Lung (tissue), 12 donors: ENCODE measurements around the gene GSK3A. TPM values are rescaled to one million over a fixed set of nuclear protein-coding genes. Genes with fewer than 3 reads are reported as not detected.
"Not testable (repeated sequence)": the region's sequence is repeated elsewhere in the genome, so short reads cannot be mapped to it uniquely, and the experiment has no call there.

ENCODE experiments used
- ATAC-seq: fragments of 200-7000 bp; cut with Tn5 transposase; one replicate; pipeline ENCODE4 v1.9.1; 2020; ENCODE audit warnings: moderate number of reproducible peaks; ENCODE audit not compliant: insufficient read depth, low FRiP score
- DNase-seq, 3 donors: peaks; one replicate each; pipeline ENCODE4 v3.0.0-alpha.2; 2013 to 2017
- H3K27ac ChIP-seq, 2 donors: one replicate each; pipeline ENCODE4 v1.5.1; 2013; ENCODE audit warnings: mild to moderate bottlenecking in 2 of 2, moderate library complexity in 2 of 2, control low read depth in 1 of 2, inconsistent platforms in 1 of 2, low read depth in 1 of 2, low read length in 1 of 2
- H3K27me3 ChIP-seq, 3 donors: one replicate each; pipeline ENCODE4 v1.5.1; 2013; ENCODE audit warnings: low read length in 2 of 3; ENCODE audit not compliant: control insufficient read depth in 3 of 3, insufficient read depth in 3 of 3
- H3K36me3 ChIP-seq, 4 donors: one replicate each; pipeline ENCODE4 v1.5.1; 2013; ENCODE audit warnings: low read length in 4 of 4, mild to moderate bottlenecking in 1 of 4, moderate library complexity in 1 of 4; ENCODE audit not compliant: control insufficient read depth in 4 of 4, insufficient read depth in 4 of 4
- H3K4me1 ChIP-seq, 5 donors: one replicate each; pipeline ENCODE4 v1.5.1; 2013; ENCODE audit warnings: low read length in 5 of 5, mild to moderate bottlenecking in 2 of 5, moderate library complexity in 1 of 5; ENCODE audit not compliant: control insufficient read depth in 5 of 5, insufficient read depth in 5 of 5
- H3K4me3 ChIP-seq: one replicate; pipeline ENCODE4 v1.5.1; 2013; ENCODE audit warnings: mild to moderate bottlenecking, control low read depth, moderate library complexity
- H3K9ac ChIP-seq, 2 donors: one replicate each; pipeline ENCODE4 v1.5.1; 2013; ENCODE audit warnings: low read length in 2 of 2, control low read depth in 1 of 2; ENCODE audit not compliant: insufficient read depth in 1 of 2
- H3K9me3 ChIP-seq, 4 donors: one replicate each; pipeline ENCODE4 v1.5.1; 2013; ENCODE audit warnings: low read length in 3 of 4, mild to moderate bottlenecking in 1 of 4, moderate library complexity in 1 of 4; ENCODE audit not compliant: control insufficient read depth in 4 of 4, insufficient read depth in 3 of 4
- CTCF ChIP-seq: IDR thresholded peaks from 2 replicates; pipeline ENCODE4 v1.5.1; 2012; ENCODE audit warnings: mild to moderate bottlenecking; ENCODE audit errors: control extremely low read depth, extremely low read depth
- WGBS, 2 donors: extraction: QIAGEN DNeasy Blood & Tissue Kit; methylation state at CpG; one replicate each; pipeline ENCODE4 v1.1.7; 2013; 5-methylcytosine and 5-hydroxymethylcytosine counted together
- polyA plus RNA-seq, 2 donors: library from polyadenylated mRNA; stranded (reverse); fragments of 200-250 nt; gene quantifications; one replicate each; pipeline ENCODE4 v1.2.1, GENCODE V29; 2013
- total RNA-seq, 2 donors: library from RNA; depleted of rRNA in 1 of 2; stranded (reverse); fragments of >200 nt in 1 of 2; gene quantifications; one replicate each; pipeline ENCODE4 v1.2.1, GENCODE V29; 2014 to 2021
- donor health status: control.
- donor health status: control.
- donor health status: Bipolar disorder and iron deficiency.
- donor health status: healthy.
- donor health status: DM: yes; HTN: yes; CAD: no.

GSK3A gene
- total and polyA plus RNA-seq, 4 donors: 23.7 to 54.2 (median 46.2) TPM

- Histone ChIP-seq H3K36me3 (no peaks in the 10 kb centered on the region), H3K27ac (no peak overlapping the region), H3K4me3 (no peak overlapping the region), H3K9ac (no peak overlapping the region), H3K9me3 (no peaks in the 10 kb centered on the region), H3K27me3 (no peaks in the 10 kb centered on the region), H3K4me1 (peaks cover 0 to under 1% (median 0%) of the 10 kb centered on the region in 5 donors)
- DNase-seq (no peak), ATAC-seq (no peak)
- no peak for TF ChIP-seq CTCF
- WGBS, 2 donors: 94 to 95% methylated on average over 3 of the region's 3 CpGs
Observed at GRCh38 chr19:42261763-42262162, 19.4 kb upstream of the GSK3A start.

GRCh38 chr19:42257842-42258241, 15.4 kb upstream of the GSK3A start:
- H3K4me3 ChIP-seq, H3K9me3 ChIP-seq: not testable (repeated sequence)

GRCh38 chr19:42255766-42256745, 13.7 kb upstream of the GSK3A start:
- ATAC-seq (no peak), DNase-seq (peak; percentile 68 to 79 (median 78))
- no peaks in the 10 kb centered on the region for H3K27me3 ChIP-seq
- peak overlapping the region; percentile 63 to 67 for H3K9ac ChIP-seq
- WGBS, 2 donors: 10% methylated on average over 38 of the region's 38 CpGs
- peaks cover 11 to 26% (median 14%) of the 10 kb centered on the region in 5 donors for H3K4me1 ChIP-seq
- H3K4me3 ChIP-seq: peak overlapping the region; percentile 17
- no peaks in the 10 kb centered on the region for H3K36me3 ChIP-seq
- H3K9me3 ChIP-seq: no peaks in the 10 kb centered on the region
- peak overlapping the region; percentile 87 to 88 for H3K27ac ChIP-seq
- no peak for TF ChIP-seq CTCF

More at GRCh38 chr19:42257842-42258241, 15.4 kb upstream of the GSK3A start:
- H3K27ac ChIP-seq, DNase-seq, ATAC-seq, H3K27me3 ChIP-seq, H3K4me1 ChIP-seq, H3K36me3 ChIP-seq, H3K9ac ChIP-seq: not testable (repeated sequence)
- WGBS, 2 donors: 78 to 83% methylated on average over 3 of the region's 3 CpGs
